ENCODE data around the gene GPSM1.

Gene GPSM1

DNA sequence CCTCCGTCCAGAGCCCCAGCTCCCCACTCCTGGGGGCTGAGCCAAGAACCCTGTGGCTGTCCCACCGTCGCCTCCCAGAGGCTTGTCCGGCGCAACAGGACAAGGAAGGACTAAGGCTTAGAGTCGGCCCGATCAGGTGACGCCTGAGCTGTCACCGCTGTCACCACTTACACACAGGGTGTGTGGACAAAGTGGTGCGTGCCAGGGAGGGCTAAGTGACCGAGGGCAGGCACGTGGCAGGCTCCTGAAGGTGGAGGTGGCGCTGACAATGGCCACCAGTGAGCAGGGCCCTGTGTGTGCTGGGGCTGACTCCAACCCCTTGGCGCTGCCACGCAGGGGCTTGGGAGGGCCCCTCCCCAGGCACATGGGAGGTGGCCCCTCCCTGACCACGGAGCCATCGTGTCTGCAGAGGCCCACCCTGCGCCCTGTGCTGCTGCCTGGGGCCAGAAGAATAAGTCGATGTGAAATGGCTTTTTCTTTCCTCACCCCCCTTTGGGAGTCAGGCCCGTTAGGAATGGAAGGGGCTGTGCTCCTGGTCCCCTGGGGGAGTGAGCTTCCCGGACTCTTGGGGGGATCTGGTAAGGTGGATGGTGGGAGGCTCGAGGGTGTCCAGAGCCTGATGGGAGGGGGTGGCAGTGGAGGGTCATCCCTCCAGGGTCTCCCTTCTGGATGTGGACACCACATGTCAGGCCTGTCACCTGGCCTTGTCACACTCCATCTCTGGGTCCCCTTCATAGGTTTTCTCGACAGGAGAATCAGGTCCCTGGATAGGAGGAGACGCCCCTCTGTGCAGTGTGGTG is 2.6 kb upstream of the GPSM1 start:
- TF ChIP-seq, protein P1, sequence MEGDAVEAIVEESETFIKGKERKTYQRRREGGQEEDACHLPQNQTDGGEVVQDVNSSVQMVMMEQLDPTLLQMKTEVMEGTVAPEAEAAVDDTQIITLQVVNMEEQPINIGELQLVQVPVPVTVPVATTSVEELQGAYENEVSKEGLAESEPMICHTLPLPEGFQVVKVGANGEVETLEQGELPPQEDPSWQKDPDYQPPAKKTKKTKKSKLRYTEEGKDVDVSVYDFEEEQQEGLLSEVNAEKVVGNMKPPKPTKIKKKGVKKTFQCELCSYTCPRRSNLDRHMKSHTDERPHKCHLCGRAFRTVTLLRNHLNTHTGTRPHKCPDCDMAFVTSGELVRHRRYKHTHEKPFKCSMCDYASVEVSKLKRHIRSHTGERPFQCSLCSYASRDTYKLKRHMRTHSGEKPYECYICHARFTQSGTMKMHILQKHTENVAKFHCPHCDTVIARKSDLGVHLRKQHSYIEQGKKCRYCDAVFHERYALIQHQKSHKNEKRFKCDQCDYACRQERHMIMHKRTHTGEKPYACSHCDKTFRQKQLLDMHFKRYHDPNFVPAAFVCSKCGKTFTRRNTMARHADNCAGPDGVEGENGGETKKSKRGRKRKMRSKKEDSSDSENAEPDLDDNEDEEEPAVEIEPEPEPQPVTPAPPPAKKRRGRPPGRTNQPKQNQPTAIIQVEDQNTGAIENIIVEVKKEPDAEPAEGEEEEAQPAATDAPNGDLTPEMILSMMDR (IDR thresholded peaks at IDR 0.05) = no peak
- DNase-seq = no peak
- H3K4me3 ChIP-seq = no peak overlapping the region
- H3K36me3 ChIP-seq = no peaks in the 10 kb centered on the region
- H3K27me3 ChIP-seq = no peaks in the 10 kb centered on the region
- intact Hi-C loops (cut with DNase I; ENCODE audit: low total_unique reads) = no loop called here
- no peak overlapping the region for H3K27ac ChIP-seq
- no peaks in the 10 kb centered on the region for H3K9me3 ChIP-seq
- H3K4me1 ChIP-seq = peaks cover 3 to 35% (median 32%) of the 10 kb centered on the region in 4 donors

DNA sequence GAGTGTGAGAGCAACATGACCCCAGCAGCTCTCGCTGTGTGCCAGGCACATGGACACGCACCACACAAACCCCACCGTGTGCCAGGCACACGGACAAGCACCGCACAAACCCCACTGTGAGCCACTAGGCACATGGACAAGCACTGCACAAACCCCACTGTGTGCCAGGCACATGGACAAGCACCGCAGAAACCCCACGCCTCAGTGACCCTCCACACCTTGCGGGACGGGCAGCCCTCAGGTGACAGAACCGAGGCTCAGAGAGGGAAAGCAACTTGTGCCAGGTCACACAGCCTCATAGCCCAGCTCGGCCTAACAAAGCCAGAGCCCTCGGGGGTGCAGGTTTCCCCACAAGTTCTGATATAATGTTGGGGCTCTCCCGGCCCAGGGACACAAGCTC is 2.0 kb upstream of the GPSM1 start:
- no peaks in the 10 kb centered on the region for H3K9me3 ChIP-seq
- no peak for DNase-seq
- H3K27ac ChIP-seq = no peak overlapping the region
- H3K36me3 ChIP-seq = no peaks in the 10 kb centered on the region
- intact Hi-C loops (cut with DNase I; ENCODE audit: low total_unique reads) = no loop called here
- no peak overlapping the region for H3K4me3 ChIP-seq
- no peaks in the 10 kb centered on the region for H3K27me3 ChIP-seq
- H3K4me1 ChIP-seq = peaks cover 3 to 35% (median 32%) of the 10 kb centered on the region in 4 donors
- TF ChIP-seq, protein P1 (IDR thresholded peaks at IDR 0.05) = no peak

DNA sequence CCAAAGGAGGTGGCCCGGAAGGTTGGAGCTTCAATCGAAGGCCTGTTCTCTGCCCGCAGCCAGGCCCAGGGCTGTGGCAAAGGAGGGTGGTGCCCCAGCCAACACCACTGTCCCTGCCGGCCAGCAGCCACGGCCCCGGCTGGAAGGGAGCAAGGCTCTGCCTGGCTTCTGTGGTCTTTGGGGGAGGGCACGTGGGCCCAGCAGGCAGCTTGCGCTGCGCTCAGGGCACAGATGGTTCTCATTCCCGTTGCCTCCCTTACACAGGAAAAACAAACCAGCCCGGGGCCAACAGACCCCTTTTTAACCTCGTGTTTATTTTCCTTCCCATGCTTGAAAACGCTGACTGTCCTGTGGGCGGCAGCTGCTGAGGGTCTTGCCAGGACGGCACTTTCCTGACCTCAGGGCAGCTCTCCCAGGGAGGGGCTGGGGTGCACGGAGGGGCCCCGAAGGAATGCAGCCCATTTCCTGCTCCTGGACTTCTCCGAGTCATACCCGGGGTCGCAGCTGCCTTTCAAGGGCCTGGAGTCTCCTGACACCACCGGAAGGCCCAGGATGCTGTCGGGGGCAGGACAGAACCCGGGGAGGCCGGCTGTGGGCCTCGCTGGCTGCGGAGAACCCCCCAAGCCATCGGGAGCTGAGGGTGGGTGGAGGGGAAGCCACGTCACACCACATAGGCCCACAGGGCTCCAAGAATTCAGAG is 1.1 kb upstream of the GPSM1 start:
- peaks cover 3 to 35% (median 32%) of the 10 kb centered on the region in 4 donors for H3K4me1 ChIP-seq
- no peaks in the 10 kb centered on the region for H3K9me3 ChIP-seq
- no peaks in the 10 kb centered on the region for H3K36me3 ChIP-seq
- no peaks in the 10 kb centered on the region for H3K27me3 ChIP-seq
- peak overlapping the region in 1 of 2 donors; percentile 87 for H3K4me3 ChIP-seq
- peak overlapping the region; percentile 73 to 81 for H3K27ac ChIP-seq
- no peak for DNase-seq
- TF ChIP-seq, protein P1 (IDR thresholded peaks at IDR 0.05) = no peak
- intact Hi-C loops (cut with DNase I; ENCODE audit: low total_unique reads) = no loop called here

DNA sequence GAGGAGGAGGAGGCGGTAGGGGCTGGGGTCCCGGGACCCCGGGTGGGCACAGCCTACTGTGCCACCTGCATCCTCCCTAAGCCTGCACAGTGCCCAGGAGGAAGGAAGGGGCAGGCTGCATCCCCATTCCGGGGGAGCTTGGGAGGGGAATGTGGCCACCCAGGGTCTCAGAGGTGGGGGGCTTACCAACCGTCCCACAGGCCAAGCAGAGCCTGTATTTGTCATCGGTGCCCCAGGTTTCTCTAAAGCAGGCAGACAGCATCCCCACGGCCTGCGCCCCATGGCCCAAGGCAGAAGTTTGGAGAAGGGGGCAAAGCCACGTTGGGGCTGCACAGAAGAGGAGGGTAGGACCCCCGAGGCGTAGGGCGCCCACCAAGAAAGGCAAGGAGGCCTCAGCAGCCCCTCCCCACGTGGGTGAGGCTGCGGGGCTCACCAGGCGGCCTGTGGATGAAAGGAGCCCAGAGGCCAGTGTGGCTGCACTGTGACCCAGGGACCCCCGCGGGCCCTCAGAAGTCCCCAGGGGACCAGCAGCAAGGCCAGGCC is 507 bp upstream of the GPSM1 start:
- TF ChIP-seq, protein P1 (IDR thresholded peaks at IDR 0.05) = no peak
- intact Hi-C loops (cut with DNase I; ENCODE audit: low total_unique reads) = no loop called here

DNA sequence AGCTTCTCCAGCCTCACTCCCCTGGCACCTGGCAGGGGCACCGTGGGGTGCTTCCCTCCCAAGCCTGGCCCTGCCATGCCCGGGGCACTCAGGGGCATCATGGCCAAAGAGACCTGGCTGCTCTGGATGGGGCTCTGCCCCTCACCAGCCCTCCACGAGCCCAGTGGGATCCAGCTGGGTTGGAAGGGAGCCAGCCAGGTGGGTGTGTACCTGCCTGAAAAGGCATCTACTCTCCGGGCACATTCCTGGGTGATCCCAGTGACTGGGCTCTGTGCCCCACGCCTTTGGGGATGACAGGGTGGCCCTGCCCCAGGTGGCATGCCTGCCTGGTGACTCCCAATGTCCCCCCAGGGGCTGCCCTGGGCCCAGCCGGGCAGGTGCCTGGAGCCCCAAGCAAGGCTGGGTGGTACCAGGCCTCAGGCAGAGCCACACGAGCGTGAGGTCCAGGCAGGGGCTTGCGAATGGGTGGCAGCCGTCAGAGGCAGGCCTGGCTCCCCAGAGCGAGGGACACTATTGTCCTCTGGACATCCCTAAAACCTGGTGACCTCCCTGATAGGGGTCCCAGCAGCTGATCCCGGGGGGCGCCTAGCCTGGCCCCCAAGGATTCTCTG is 777 bp downstream of the GPSM1 start:
- Histone ChIP-seq H3K4me3 (peak overlapping the region; percentile 62 to 87), H3K36me3 (peaks cover 0 to 10% (median 0%) of the 10 kb centered on the region in 3 donors), H3K27ac (peak overlapping the region; percentile 73 to 81), H3K9me3 (no peaks in the 10 kb centered on the region), H3K27me3 (no peaks in the 10 kb centered on the region), H3K4me1 (peaks cover 3 to 35% (median 32%) of the 10 kb centered on the region in 4 donors)
- no peak for DNase-seq
- TF ChIP-seq, protein P1 (IDR thresholded peaks at IDR 0.05) = no peak
- intact Hi-C loops (cut with DNase I; ENCODE audit: low total_unique reads) = no loop called here

More for the DNA sequence above, 507 bp upstream of the GPSM1 start:
- Histone ChIP-seq H3K9me3 (no peaks in the 10 kb centered on the region), H3K36me3 (peaks cover 0 to 4% (median 0%) of the 10 kb centered on the region in 3 donors), H3K4me1 (peaks cover 3 to 35% (median 32%) of the 10 kb centered on the region in 4 donors), H3K27me3 (no peaks in the 10 kb centered on the region), H3K27ac (peak overlapping the region; percentile 73 to 81), H3K4me3 (peak overlapping the region; percentile 62 to 87)
- no peak for DNase-seq
